ENCODE results near the gene CDYL2.

- TF ChIP-seq, protein P1, sequence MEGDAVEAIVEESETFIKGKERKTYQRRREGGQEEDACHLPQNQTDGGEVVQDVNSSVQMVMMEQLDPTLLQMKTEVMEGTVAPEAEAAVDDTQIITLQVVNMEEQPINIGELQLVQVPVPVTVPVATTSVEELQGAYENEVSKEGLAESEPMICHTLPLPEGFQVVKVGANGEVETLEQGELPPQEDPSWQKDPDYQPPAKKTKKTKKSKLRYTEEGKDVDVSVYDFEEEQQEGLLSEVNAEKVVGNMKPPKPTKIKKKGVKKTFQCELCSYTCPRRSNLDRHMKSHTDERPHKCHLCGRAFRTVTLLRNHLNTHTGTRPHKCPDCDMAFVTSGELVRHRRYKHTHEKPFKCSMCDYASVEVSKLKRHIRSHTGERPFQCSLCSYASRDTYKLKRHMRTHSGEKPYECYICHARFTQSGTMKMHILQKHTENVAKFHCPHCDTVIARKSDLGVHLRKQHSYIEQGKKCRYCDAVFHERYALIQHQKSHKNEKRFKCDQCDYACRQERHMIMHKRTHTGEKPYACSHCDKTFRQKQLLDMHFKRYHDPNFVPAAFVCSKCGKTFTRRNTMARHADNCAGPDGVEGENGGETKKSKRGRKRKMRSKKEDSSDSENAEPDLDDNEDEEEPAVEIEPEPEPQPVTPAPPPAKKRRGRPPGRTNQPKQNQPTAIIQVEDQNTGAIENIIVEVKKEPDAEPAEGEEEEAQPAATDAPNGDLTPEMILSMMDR (conservative IDR thresholded peaks at IDR 0.05; ENCODE audit: low read length) = no peak
- TF ChIP-seq EZH2phosphoT487 (IDR thresholded peaks at IDR 0.05; ENCODE audit: borderline replicate concordance, low read depth, low read length) = no peak
These were observed 51.9 kb downstream of the CDYL2 start for GRCh38 chr16:80752541-80752940.
